Panc1 (cell line): ENCODE data around the gene SEMA3G.

ENCODE experiments used
- POLR2AphosphoS5 ChIP-seq: IDR thresholded peaks from 2 replicates; pipeline ENCODE4 v1.6.1; 2012; ENCODE audit warnings: mild to moderate bottlenecking, low read depth, low read length, moderate library complexity
- SIN3A ChIP-seq: IDR thresholded peaks from 2 replicates; pipeline ENCODE4 v1.6.1; 2012; ENCODE audit warnings: low read depth, mild to moderate bottlenecking, low read length, moderate library complexity, borderline replicate concordance; ENCODE audit not compliant: insufficient read depth
- TF ChIP-seq, protein P1 (sequence below): fragments of 450-650 bp; IDR thresholded peaks from 2 replicates; pipeline ENCODE4 v1.5.1; 2017; ENCODE audit warnings: mild to moderate bottlenecking
- TF ChIP-seq, protein P2 (sequence below), 2 experiments: IDR thresholded peaks; 2 replicates each; pipeline ENCODE4 v1.6.1; 2011 to 2012; ENCODE audit warnings: low read depth in 2 of 2, control low read depth in 1 of 2, low read length in 1 of 2, mild to moderate bottlenecking in 1 of 2, moderate library complexity in 1 of 2; ENCODE audit not compliant: insufficient read depth in 1 of 2

DNA sequence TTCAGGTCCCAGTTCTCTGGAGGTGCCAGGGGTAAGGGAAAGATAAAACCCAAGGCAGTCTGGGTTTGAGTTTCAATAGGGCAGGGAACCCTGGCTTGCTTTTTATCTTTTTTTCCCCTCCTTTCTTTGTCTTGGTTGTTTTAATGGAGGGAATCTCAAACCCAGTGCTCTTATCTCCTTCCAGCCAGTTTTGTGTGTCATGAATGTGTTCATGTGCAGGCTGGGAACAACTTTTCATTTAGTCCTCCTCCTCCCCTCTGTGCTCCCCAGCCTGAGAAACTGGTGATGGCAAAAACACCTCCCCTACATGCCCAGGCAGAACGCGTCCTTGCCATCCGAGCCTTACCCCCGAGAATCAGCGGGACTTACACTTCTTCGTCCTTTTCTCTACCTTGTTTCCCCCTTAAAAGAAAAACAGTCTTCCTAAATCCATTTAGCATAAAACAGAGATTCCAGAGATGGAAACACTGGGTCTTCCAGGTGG is 10.9 kb downstream of the SEMA3G start:
- TF ChIP-seq, protein P1, sequence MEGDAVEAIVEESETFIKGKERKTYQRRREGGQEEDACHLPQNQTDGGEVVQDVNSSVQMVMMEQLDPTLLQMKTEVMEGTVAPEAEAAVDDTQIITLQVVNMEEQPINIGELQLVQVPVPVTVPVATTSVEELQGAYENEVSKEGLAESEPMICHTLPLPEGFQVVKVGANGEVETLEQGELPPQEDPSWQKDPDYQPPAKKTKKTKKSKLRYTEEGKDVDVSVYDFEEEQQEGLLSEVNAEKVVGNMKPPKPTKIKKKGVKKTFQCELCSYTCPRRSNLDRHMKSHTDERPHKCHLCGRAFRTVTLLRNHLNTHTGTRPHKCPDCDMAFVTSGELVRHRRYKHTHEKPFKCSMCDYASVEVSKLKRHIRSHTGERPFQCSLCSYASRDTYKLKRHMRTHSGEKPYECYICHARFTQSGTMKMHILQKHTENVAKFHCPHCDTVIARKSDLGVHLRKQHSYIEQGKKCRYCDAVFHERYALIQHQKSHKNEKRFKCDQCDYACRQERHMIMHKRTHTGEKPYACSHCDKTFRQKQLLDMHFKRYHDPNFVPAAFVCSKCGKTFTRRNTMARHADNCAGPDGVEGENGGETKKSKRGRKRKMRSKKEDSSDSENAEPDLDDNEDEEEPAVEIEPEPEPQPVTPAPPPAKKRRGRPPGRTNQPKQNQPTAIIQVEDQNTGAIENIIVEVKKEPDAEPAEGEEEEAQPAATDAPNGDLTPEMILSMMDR, result no peak
- TF ChIP-seq, protein P2, sequence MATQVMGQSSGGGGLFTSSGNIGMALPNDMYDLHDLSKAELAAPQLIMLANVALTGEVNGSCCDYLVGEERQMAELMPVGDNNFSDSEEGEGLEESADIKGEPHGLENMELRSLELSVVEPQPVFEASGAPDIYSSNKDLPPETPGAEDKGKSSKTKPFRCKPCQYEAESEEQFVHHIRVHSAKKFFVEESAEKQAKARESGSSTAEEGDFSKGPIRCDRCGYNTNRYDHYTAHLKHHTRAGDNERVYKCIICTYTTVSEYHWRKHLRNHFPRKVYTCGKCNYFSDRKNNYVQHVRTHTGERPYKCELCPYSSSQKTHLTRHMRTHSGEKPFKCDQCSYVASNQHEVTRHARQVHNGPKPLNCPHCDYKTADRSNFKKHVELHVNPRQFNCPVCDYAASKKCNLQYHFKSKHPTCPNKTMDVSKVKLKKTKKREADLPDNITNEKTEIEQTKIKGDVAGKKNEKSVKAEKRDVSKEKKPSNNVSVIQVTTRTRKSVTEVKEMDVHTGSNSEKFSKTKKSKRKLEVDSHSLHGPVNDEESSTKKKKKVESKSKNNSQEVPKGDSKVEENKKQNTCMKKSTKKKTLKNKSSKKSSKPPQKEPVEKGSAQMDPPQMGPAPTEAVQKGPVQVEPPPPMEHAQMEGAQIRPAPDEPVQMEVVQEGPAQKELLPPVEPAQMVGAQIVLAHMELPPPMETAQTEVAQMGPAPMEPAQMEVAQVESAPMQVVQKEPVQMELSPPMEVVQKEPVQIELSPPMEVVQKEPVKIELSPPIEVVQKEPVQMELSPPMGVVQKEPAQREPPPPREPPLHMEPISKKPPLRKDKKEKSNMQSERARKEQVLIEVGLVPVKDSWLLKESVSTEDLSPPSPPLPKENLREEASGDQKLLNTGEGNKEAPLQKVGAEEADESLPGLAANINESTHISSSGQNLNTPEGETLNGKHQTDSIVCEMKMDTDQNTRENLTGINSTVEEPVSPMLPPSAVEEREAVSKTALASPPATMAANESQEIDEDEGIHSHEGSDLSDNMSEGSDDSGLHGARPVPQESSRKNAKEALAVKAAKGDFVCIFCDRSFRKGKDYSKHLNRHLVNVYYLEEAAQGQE (IDR thresholded peaks at IDR 0.05; ENCODE audit: insufficient read depth in 1 of 2, low read depth in 2 of 2, low read length in 1 of 2), result no peak
- TF ChIP-seq SIN3A (no peak), POLR2AphosphoS5 (no peak)
